ENCODE data around the gene GARIN5B. TPM values are rescaled to one million over a fixed set of nuclear protein-coding genes. Genes with fewer than 3 reads are reported as not detected.

The GARIN5B gene
- polyA plus RNA-seq, 3 donors, result not detected

DNA sequence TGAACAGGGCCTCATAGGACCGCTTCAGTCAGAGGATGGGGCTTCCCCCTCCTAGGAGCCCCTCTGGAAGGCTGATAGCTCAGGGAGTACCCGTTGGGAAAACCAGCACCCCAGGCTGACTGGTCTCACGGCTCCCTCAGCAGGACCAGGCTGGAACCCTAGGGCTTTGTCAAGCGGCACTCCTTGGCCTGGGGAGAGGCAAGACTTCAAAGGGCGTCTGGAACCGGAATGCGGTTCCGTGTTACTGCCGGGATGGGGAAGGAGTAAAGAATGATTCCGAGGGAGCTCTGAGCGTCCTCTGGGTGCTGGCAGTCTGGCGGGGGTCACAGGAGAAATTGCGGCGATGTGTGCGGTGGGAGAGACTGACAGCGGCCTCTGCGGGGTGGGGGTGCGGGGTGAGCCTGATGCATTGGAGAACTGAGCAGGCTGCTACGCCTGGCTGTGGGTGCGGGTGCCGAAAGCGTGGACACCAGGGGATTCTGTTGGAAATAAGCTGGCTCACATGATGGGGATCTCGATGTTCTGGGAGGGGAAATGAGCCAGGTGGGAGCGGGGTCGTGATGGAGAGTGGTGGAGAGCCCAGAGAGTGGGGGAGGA, 10.4 kb downstream of the GARIN5B start:
- Histone ChIP-seq H3K36me3 (replicated peaks in 1 of 2; ENCODE audit: control insufficient read depth in 1 of 2, insufficient read depth in 2 of 2, low read length in 2 of 2) (peaks cover 0 to 1% of the 10 kb centered on the region in 2 donors), H2AFZ (ENCODE audit: insufficient read depth, low read depth, low read length, poor library complexity, severe bottlenecking) (no peak overlapping the region), H3K27me3 (ENCODE audit: control insufficient read depth in 2 of 2, insufficient read depth in 2 of 2, low read length in 2 of 2) (peaks cover 13 to 62% of the 10 kb centered on the region in 2 donors), H3K79me2 (ENCODE audit: insufficient read depth, low read length) (no peaks in the 10 kb centered on the region), H3K4me3 (replicated peaks in 1 of 3; ENCODE audit: low read depth in 2 of 3, low read length in 3 of 3) (no peak overlapping the region), H3K9me3 (replicated peaks in 1 of 2; ENCODE audit: control insufficient read depth in 1 of 2, insufficient read depth in 1 of 2, low read length in 2 of 2) (peaks cover 0 to 9% of the 10 kb centered on the region in 2 donors), H3K4me2 (replicated peaks; ENCODE audit: extremely low read depth, low read length, poor library complexity, severe bottlenecking) (no peak overlapping the region), H3K27ac (ENCODE audit: low read depth in 1 of 2, low read length in 2 of 2) (no peak overlapping the region), H3K9ac (ENCODE audit: insufficient read depth, low read length, poor library complexity, severe bottlenecking) (no peak overlapping the region), H4K20me1 (ENCODE audit: insufficient read depth, low read length) (no peaks in the 10 kb centered on the region), H3K4me1 (ENCODE audit: control insufficient read depth in 1 of 2, insufficient read depth in 2 of 2, low read length in 2 of 2) (peaks cover 22 to 28% of the 10 kb centered on the region in 2 donors)
- H3K4me3 Mint-ChIP-seq, result peak overlapping the region; percentile 39 to 90
- peaks cover 33% of the 10 kb centered on the region for H3K4me1 Mint-ChIP-seq
- DNase-seq, result no peak
- H3K27ac Mint-ChIP-seq, result peak overlapping the region in 2 of 7 donors; percentile 15 to 70
- peaks cover 49 to 68% (median 59%) of the 10 kb centered on the region in 3 donors for H3K27me3 Mint-ChIP-seq (ENCODE audit: low read depth in 3 of 3)
- peaks cover 5 to 8% of the 10 kb centered on the region in 2 donors for H3K36me3 Mint-ChIP-seq
- 71% methylated on average over 25 of the region's 25 CpGs for WGBS (ENCODE audit: insufficient coverage)
- TF ChIP-seq, protein P1, sequence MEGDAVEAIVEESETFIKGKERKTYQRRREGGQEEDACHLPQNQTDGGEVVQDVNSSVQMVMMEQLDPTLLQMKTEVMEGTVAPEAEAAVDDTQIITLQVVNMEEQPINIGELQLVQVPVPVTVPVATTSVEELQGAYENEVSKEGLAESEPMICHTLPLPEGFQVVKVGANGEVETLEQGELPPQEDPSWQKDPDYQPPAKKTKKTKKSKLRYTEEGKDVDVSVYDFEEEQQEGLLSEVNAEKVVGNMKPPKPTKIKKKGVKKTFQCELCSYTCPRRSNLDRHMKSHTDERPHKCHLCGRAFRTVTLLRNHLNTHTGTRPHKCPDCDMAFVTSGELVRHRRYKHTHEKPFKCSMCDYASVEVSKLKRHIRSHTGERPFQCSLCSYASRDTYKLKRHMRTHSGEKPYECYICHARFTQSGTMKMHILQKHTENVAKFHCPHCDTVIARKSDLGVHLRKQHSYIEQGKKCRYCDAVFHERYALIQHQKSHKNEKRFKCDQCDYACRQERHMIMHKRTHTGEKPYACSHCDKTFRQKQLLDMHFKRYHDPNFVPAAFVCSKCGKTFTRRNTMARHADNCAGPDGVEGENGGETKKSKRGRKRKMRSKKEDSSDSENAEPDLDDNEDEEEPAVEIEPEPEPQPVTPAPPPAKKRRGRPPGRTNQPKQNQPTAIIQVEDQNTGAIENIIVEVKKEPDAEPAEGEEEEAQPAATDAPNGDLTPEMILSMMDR (IDR thresholded peaks at IDR 0.05), result no peak
- H3K9me3 Mint-ChIP-seq, result peaks cover 0 to 11% (median 8%) of the 10 kb centered on the region in 7 donors
- intact Hi-C loops (cut with micrococcal nuclease), result loop anchor here in 1 of 2 donors (5.0 kb wide), 1 partner anchor 40 kb away; no protein-coding TSS in a partner anchor

DNA sequence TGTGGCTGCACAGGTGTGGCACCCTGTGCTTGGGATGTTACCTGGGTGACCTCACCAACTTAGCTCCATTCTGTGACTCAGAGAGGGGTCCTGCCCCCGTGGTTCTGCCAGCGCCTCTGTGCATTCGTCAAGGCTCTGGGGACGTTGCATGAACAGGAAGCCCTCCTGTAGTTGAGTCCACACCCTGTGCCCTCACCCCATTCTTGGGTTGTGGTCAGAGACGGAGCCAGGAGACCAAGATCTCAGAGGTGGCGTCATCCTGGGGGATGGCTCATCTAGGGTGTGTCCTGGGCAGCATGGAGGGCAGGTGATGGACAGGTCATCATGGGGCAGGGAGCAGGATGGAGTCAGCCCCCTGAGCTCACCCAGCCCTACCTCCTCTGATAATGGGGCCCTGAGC, 11.0 kb downstream of the GARIN5B start:
- peaks cover 5 to 8% of the 10 kb centered on the region in 2 donors for H3K36me3 Mint-ChIP-seq
- H3K27ac ChIP-seq (ENCODE audit: low read depth in 1 of 2, low read length in 2 of 2), result no peak overlapping the region
- peaks cover 0 to 9% of the 10 kb centered on the region in 2 donors for H3K9me3 ChIP-seq (replicated peaks in 1 of 2; ENCODE audit: control insufficient read depth in 1 of 2, insufficient read depth in 1 of 2, low read length in 2 of 2)
- H3K9ac ChIP-seq (ENCODE audit: insufficient read depth, low read length, poor library complexity, severe bottlenecking), result no peak overlapping the region
- peaks cover 0 to 11% (median 8%) of the 10 kb centered on the region in 7 donors for H3K9me3 Mint-ChIP-seq
- H3K27me3 ChIP-seq (ENCODE audit: control insufficient read depth in 2 of 2, insufficient read depth in 2 of 2, low read length in 2 of 2), result peaks cover 13 to 57% of the 10 kb centered on the region in 2 donors
- no peak overlapping the region for H2AFZ ChIP-seq (ENCODE audit: insufficient read depth, low read depth, low read length, poor library complexity, severe bottlenecking)
- H3K4me1 Mint-ChIP-seq, result peaks cover 33% of the 10 kb centered on the region
- 19% methylated on average over 4 of the region's 6 CpGs for WGBS (ENCODE audit: insufficient coverage)
- peak overlapping the region in 1 of 7 donors; percentile 63 for H3K27ac Mint-ChIP-seq
- H3K4me2 ChIP-seq (replicated peaks; ENCODE audit: extremely low read depth, low read length, poor library complexity, severe bottlenecking), result no peak overlapping the region
- TF ChIP-seq, protein P1 (IDR thresholded peaks at IDR 0.05), result no peak
- no peak overlapping the region for H3K4me3 ChIP-seq (replicated peaks in 1 of 3; ENCODE audit: low read depth in 2 of 3, low read length in 3 of 3)
- intact Hi-C loops (cut with micrococcal nuclease), result loop anchor here in 1 of 2 donors (5.0 kb wide), 1 partner anchor 40 kb away; no protein-coding TSS in a partner anchor
- peak overlapping the region in 1 of 2 donors; percentile 90 for H3K4me3 Mint-ChIP-seq
- peaks cover 22 to 28% of the 10 kb centered on the region in 2 donors for H3K4me1 ChIP-seq (ENCODE audit: control insufficient read depth in 1 of 2, insufficient read depth in 2 of 2, low read length in 2 of 2)
- DNase-seq, result peak in 2 of 3 donors; percentile 20 to 28
- H3K27me3 Mint-ChIP-seq (ENCODE audit: low read depth in 3 of 3), result peaks cover 49 to 62% (median 54%) of the 10 kb centered on the region in 3 donors
- no peaks in the 10 kb centered on the region for H4K20me1 ChIP-seq (ENCODE audit: insufficient read depth, low read length)
- no peaks in the 10 kb centered on the region for H3K79me2 ChIP-seq (ENCODE audit: insufficient read depth, low read length)
- H3K36me3 ChIP-seq (replicated peaks in 1 of 2; ENCODE audit: control insufficient read depth in 1 of 2, insufficient read depth in 2 of 2, low read length in 2 of 2), result peaks cover 0 to 2% of the 10 kb centered on the region in 2 donors
